ENCODE results near the gene CHSY1.
A peak's percentile ranks its signal among the peaks of the same experiment; 100 is the strongest.

CHSY1 gene

GRCh38 chr15:101267320-101268104, 15.7 kb upstream of the CHSY1 start:
- DNase-seq (ENCODE audit: low read depth) = peak; percentile 76
- H3K4me3 ChIP-seq (ENCODE audit: low read depth, low read length) = no peak overlapping the region
- in situ Hi-C loops (cut with HindIII; ENCODE audit: low sequenced_read_pairs) = no loop called here
- no peak for TF ChIP-seq CTCF (IDR thresholded peaks at IDR 0.05; ENCODE audit: low read depth, low read length, missing control alignments)

GRCh38 chr15:101266787-101267186, 14.9 kb upstream of the CHSY1 start:
- in situ Hi-C loops (cut with HindIII; ENCODE audit: low sequenced_read_pairs) = no loop called here
- TF ChIP-seq CTCF (IDR thresholded peaks at IDR 0.05; ENCODE audit: low read depth, low read length, missing control alignments) = no peak
- no peak overlapping the region for H3K4me3 ChIP-seq (ENCODE audit: low read depth, low read length)

GRCh38 chr15:101266034-101266433, 14.2 kb upstream of the CHSY1 start:
- no peak for TF ChIP-seq CTCF (IDR thresholded peaks at IDR 0.05; ENCODE audit: low read depth, low read length, missing control alignments)
- no peak overlapping the region for H3K4me3 ChIP-seq (ENCODE audit: low read depth, low read length)
- in situ Hi-C loops (cut with HindIII; ENCODE audit: low sequenced_read_pairs) = no loop called here
- DNase-seq (ENCODE audit: low read depth) = no peak

More at GRCh38 chr15:101266787-101267186, 14.9 kb upstream of the CHSY1 start:
- no peak for DNase-seq (ENCODE audit: low read depth)

GRCh38 chr15:101264911-101265641, 13.2 kb upstream of the CHSY1 start:
- no peak for DNase-seq (ENCODE audit: low read depth)
- TF ChIP-seq CTCF (IDR thresholded peaks at IDR 0.05; ENCODE audit: low read depth, low read length, missing control alignments) = no peak
- H3K4me3 ChIP-seq (ENCODE audit: low read depth, low read length) = no peak overlapping the region
- in situ Hi-C loops (cut with HindIII; ENCODE audit: low sequenced_read_pairs) = no loop called here

GRCh38 chr15:101264011-101264410, 12.2 kb upstream of the CHSY1 start:
- in situ Hi-C loops (cut with HindIII; ENCODE audit: low sequenced_read_pairs) = no loop called here
- no peak for TF ChIP-seq CTCF (IDR thresholded peaks at IDR 0.05; ENCODE audit: low read depth, low read length, missing control alignments)
- DNase-seq (ENCODE audit: low read depth) = no peak
- no peak overlapping the region for H3K4me3 ChIP-seq (ENCODE audit: low read depth, low read length)

DNA sequence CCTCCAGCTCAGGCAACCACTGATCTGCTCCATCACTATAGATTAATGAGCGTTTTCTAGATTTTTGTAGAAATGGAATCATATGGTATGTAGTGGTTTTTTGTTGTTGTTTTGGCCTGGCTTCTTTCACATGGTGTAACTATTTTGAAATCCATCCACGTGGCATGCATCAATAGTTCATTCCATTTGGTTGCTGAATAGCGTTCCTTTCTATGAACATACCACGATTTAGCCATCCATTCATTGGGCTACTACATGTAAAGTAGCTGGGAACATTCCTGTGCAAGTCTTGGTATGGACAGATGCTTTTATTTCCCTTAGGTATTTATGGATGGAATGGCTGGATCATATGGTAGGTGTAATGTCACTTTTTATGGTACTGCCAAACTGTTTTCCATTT, 10.7 kb upstream of the CHSY1 start:
- DNase-seq (ENCODE audit: low read depth) = no peak
- in situ Hi-C loops (cut with HindIII; ENCODE audit: low sequenced_read_pairs) = no loop called here
- TF ChIP-seq CTCF (IDR thresholded peaks at IDR 0.05; ENCODE audit: low read depth, low read length, missing control alignments) = no peak
- H3K4me3 ChIP-seq (ENCODE audit: low read depth, low read length) = no peak overlapping the region

All from astrocyte of the cerebellum (primary cell).